ENCODE data around the gene ADGRB3. TPM values are rescaled to one million over a fixed set of nuclear protein-coding genes. Genes with fewer than 3 reads are reported as not detected.

Gene ADGRB3
- polyA plus RNA-seq, 1 experiment, result 0.12 TPM

GRCh38 chr6:68680264-68680663 lies 45.2 kb downstream of the ADGRB3 start:
- DNase-seq (ENCODE audit: low read depth), result no peak
- POLR2A ChIA-PET, result no interaction called here
- H3K4me3 ChIP-seq (ENCODE audit: low read depth, low read length), result no peak overlapping the region
- CTCF ChIA-PET, result no interaction called here
- H3K36me3 ChIP-seq (ENCODE audit: control insufficient read depth, insufficient read depth, low read length), result no peaks in the 10 kb centered on the region
- H3K27me3 ChIP-seq (ENCODE audit: control insufficient read depth, insufficient read depth, low read length), result no peaks in the 10 kb centered on the region
- TF ChIP-seq CTCF (IDR thresholded peaks at IDR 0.05; ENCODE audit: insufficient read depth, low read depth, low read length), result no peak

DNA sequence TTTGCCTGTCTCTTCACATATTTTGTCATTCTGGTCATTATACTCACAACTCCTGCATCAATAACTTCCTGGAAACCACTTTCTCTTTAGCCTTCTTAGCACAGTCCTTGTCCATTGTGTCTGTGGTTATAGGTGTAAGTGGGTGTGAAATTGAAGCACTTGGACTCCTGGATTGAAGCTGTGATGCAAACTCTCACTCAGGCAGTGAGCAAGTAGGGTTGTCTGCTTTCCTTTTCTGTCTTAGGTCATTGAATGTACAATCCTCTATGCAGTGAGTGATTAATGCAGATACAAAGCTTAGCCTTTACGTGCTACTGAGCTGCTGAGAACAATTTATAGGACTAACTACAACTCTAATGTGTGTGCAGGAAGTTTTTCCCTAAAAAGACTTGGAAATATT lies 54.8 kb downstream of the ADGRB3 start:
- ChIA-PET POLR2A (no interaction called here), CTCF (no interaction called here)
- no peaks in the 10 kb centered on the region for H3K27me3 ChIP-seq (ENCODE audit: control insufficient read depth, insufficient read depth, low read length)
- TF ChIP-seq CTCF (IDR thresholded peaks at IDR 0.05; ENCODE audit: insufficient read depth, low read depth, low read length), result no peak
- H3K4me3 ChIP-seq (ENCODE audit: low read depth, low read length), result no peak overlapping the region
- H3K36me3 ChIP-seq (ENCODE audit: control insufficient read depth, insufficient read depth, low read length), result no peaks in the 10 kb centered on the region
- DNase-seq (ENCODE audit: low read depth), result no peak

DNA sequence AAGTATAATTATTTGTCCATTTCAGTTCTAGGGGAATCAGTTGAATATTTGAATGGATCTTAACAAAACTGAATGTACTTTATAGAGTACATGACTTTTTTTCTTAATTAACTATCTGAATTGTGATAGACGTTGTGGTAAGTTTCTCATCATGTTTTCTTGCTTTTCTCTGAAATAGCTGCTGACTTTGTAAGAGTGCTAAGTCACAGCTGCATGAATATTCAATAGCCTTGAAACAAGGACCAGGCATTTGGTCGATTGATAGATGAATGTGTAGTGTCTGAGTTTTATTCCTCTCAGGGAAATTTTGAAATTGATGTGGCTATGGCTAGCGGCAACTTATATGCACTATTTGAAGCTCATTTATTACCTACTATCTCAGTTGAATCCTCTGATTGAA lies 56.0 kb downstream of the ADGRB3 start:
- H3K27me3 ChIP-seq (ENCODE audit: control insufficient read depth, insufficient read depth, low read length), result no peaks in the 10 kb centered on the region
- no peaks in the 10 kb centered on the region for H3K36me3 ChIP-seq (ENCODE audit: control insufficient read depth, insufficient read depth, low read length)
- no peak for TF ChIP-seq CTCF (IDR thresholded peaks at IDR 0.05; ENCODE audit: insufficient read depth, low read depth, low read length)
- no peak for DNase-seq (ENCODE audit: low read depth)
- ChIA-PET CTCF (no interaction called here), POLR2A (no interaction called here)
- H3K4me3 ChIP-seq (ENCODE audit: low read depth, low read length), result no peak overlapping the region

GRCh38 chr6:68693271-68693670 lies 58.2 kb downstream of the ADGRB3 start:
- CTCF ChIA-PET, result no interaction called here
- POLR2A ChIA-PET, result no interaction called here
- no peak overlapping the region for H3K4me3 ChIP-seq (ENCODE audit: low read depth, low read length)
- H3K27me3 ChIP-seq (ENCODE audit: control insufficient read depth, insufficient read depth, low read length), result no peaks in the 10 kb centered on the region
- no peak for TF ChIP-seq CTCF (IDR thresholded peaks at IDR 0.05; ENCODE audit: insufficient read depth, low read depth, low read length)
- H3K36me3 ChIP-seq (ENCODE audit: control insufficient read depth, insufficient read depth, low read length), result no peaks in the 10 kb centered on the region
- DNase-seq (ENCODE audit: low read depth), result no peak

GRCh38 chr6:68695403-68695802 lies 60.3 kb downstream of the ADGRB3 start:
- ChIA-PET CTCF (no interaction called here), POLR2A (no interaction called here)
- DNase-seq (ENCODE audit: low read depth), result no peak
- Histone ChIP-seq H3K27me3 (ENCODE audit: control insufficient read depth, insufficient read depth, low read length) (no peaks in the 10 kb centered on the region), H3K36me3 (ENCODE audit: control insufficient read depth, insufficient read depth, low read length) (no peaks in the 10 kb centered on the region), H3K4me3 (ENCODE audit: low read depth, low read length) (no peak overlapping the region)
- no peak for TF ChIP-seq CTCF (IDR thresholded peaks at IDR 0.05; ENCODE audit: insufficient read depth, low read depth, low read length)
